NCI-H2227 (cell line): ENCODE results near the gene FUNDC1.

Source experiments
- DNase-seq: peaks from one replicate; lab custom pipeline; 2025; ENCODE audit not compliant: unreplicated experiment; lab: John Stamatoyannopoulos, UW

The FUNDC1 gene

GRCh38 chrX:44482575-44482974, 60.1 kb downstream of the FUNDC1 start:
- DNase-seq = no peak

DNA sequence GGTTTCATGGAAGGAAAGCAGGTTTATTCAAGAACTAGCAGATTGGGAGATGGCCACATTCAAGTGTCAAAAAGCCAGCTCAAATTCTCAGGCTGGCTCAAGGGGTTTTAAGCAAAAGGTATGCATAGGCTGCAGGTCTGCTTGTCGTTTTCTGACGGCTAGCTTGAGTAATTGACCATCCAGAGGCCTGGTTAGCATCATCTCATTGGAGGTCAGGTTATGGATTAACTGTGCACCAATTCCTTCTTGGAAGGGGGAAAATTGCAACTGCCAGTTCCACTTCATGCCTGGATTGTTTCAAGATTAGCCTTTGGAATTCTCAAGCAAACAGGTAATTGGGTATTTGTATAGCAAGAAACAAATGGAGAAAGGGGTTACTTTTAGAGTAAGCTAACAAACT, 62.1 kb downstream of the FUNDC1 start:
- DNase-seq = no peak

GRCh38 chrX:44474410-44474809, 68.2 kb downstream of the FUNDC1 start:
- no peak for DNase-seq
